AG04450 (cell line): ENCODE measurements around the gene AKT2. TPM values are rescaled to one million over a fixed set of nuclear protein-coding genes. Genes with fewer than 3 reads are reported as not detected.
"Not testable (repeated sequence)": the region's sequence is repeated elsewhere in the genome, so short reads cannot be mapped to it uniquely, and the experiment has no call there.

Experiments used
- CTCF ChIA-PET: fragments of 300-600, 350-600 bp; formaldehyde crosslinking; extraction: SDS; loops from one replicate; lab custom pipeline; 2022; ENCODE audit warnings: antibody characterized with exemption, inconsistent platforms; lab: Charles Lee
- POLR2A ChIA-PET: fragments of 350-600 bp; formaldehyde crosslinking; extraction: SDS; loops from one replicate; lab custom pipeline; 2021; ENCODE audit warnings: antibody characterized with exemption, inconsistent platforms; lab: Yijun Ruan, JAX
- DNase-seq: peaks from one replicate; pipeline ENCODE4 v3.0.0-alpha.2; 2011; ENCODE audit warnings: low read depth, low spot score
- H3K27ac ChIP-seq: one replicate; pipeline ENCODE4 v1.5.1; 2012; ENCODE audit warnings: low read depth, low read length, control low read depth
- H3K27me3 ChIP-seq: one replicate; pipeline ENCODE4 v1.6.0; 2012; ENCODE audit warnings: low read length; ENCODE audit not compliant: control insufficient read depth, insufficient read depth
- H3K4me3 ChIP-seq: 2 replicates; pipeline ENCODE4 v1.5.1; 2011; ENCODE audit warnings: mild to moderate bottlenecking, low read depth, low read length, control low read depth
- H3K9me3 ChIP-seq: 2 replicates; pipeline ENCODE4 v1.5.1; 2012; ENCODE audit warnings: low read length; ENCODE audit not compliant: control insufficient read depth, insufficient read depth
- CTCF ChIP-seq: IDR thresholded peaks from 2 replicates; pipeline ENCODE4 v1.5.1; 2011; ENCODE audit warnings: low read depth, low read length, control low read depth, inconsistent platforms
- polyA minus RNA-seq: library from RNA; depleted of rRNA, polyadenylated mRNA; stranded (reverse); fragments of >200 nt; gene quantifications from 2 replicates; pipeline ENCODE4 v1.2.3, GENCODE V29; 2011; rRNA and poly(A)+ RNA removed
- polyA plus RNA-seq: library from polyadenylated mRNA; depleted of rRNA; stranded (reverse); fragments of >200 nt; gene quantifications from 2 replicates; pipeline ENCODE4 v1.2.3, GENCODE V29; 2011; rRNA removed

Gene AKT2
- polyA plus RNA-seq (99.8 and 122 TPM in 2 replicates), polyA minus RNA-seq (106 and 151 TPM in 2 replicates)

GRCh38 chr19:40284501-40285352, at the start of gene AKT2:
AKT2 (minus strand) TSS chr19:40285345; CDS start chr19:40265267, 20,078 bp downstream.
- Histone ChIP-seq H3K9me3 (no peaks in the 10 kb centered on the region), H3K27me3 (no peaks in the 10 kb centered on the region), H3K4me3 (peak within 1 kb of the TSS; percentile 83), H3K27ac (peak within 1 kb of the TSS; percentile 89)
- peak; percentile 8 for DNase-seq
- CTCF ChIA-PET: interaction anchor here (0.5 to 1.0 kb wide), 3 partner anchors 16 to 178 kb away, joined by 3 to 5 read pairs (median 5); no protein-coding TSS in a partner anchor
- POLR2A ChIA-PET: interaction anchor here (0.6 to 1.1 kb wide), 3 partner anchors 54 to 406 kb away, joined by 3 to 4 read pairs (median 3); partner anchors contain the start of genes C19orf47, NUMBL and PLD3
- no peak for TF ChIP-seq CTCF

- H3K27me3 ChIP-seq, H3K27ac ChIP-seq, H3K4me3 ChIP-seq, POLR2A ChIA-PET, H3K9me3 ChIP-seq, DNase-seq: not testable (repeated sequence)
- CTCF ChIA-PET: interaction anchor here (0.8 to 1.5 kb wide), 2 partner anchors 28 to 302 kb away, joined by 4 to 6 read pairs; no protein-coding TSS in a partner anchor
These were observed 47.9 kb upstream of the AKT2 start for GRCh38 chr19:40333083-40333482.

- Histone ChIP-seq H3K4me3 (no peak overlapping the region), H3K9me3 (no peaks in the 10 kb centered on the region), H3K27ac (no peak overlapping the region), H3K27me3 (no peaks in the 10 kb centered on the region)
- TF ChIP-seq CTCF: no peak
- POLR2A ChIA-PET: no interaction called here
- CTCF ChIA-PET: interaction anchor here (1.5 kb wide), 1 partner anchor 27 kb away, joined by 4 read pairs; no protein-coding TSS in a partner anchor
- no peak for DNase-seq
These were observed 47.5 kb upstream of the AKT2 start for GRCh38 chr19:40332669-40333068.

GRCh38 chr19:40331052-40331451, 45.9 kb upstream of the AKT2 start:
- CTCF ChIA-PET: interaction anchor here (1.6 kb wide), 1 partner anchor 26 kb away, joined by 6 read pairs; no protein-coding TSS in a partner anchor
- TF ChIP-seq CTCF: no peak
- Histone ChIP-seq H3K4me3 (no peak overlapping the region), H3K27me3 (no peaks in the 10 kb centered on the region), H3K27ac (no peak overlapping the region), H3K9me3 (no peaks in the 10 kb centered on the region)
- no peak for DNase-seq
- POLR2A ChIA-PET: no interaction called here

GRCh38 chr19:40326201-40326600, 41.1 kb upstream of the AKT2 start:
- TF ChIP-seq CTCF: no peak
- CTCF ChIA-PET: interaction anchor here (1.2 kb wide), 1 partner anchor 21 kb away, joined by 3 read pairs; no protein-coding TSS in a partner anchor

More at GRCh38 chr19:40326201-40326600, 41.1 kb upstream of the AKT2 start:
- no peaks in the 10 kb centered on the region for H3K9me3 ChIP-seq
- H3K4me3 ChIP-seq: no peak overlapping the region
- no peak overlapping the region for H3K27ac ChIP-seq
- POLR2A ChIA-PET: no interaction called here
- no peak for DNase-seq
- no peaks in the 10 kb centered on the region for H3K27me3 ChIP-seq
